ENCODE results near the gene TCEA2. TPM values are rescaled to one million over a fixed set of nuclear protein-coding genes. Genes with fewer than 3 reads are reported as not detected.
A peak's percentile ranks its signal among the peaks of the same experiment; 100 is the strongest.

Gene TCEA2
- total and polyA plus RNA-seq, 9 of the 15 experiments (the other 6 are each of a cell fraction or from before 2014, with no cell fraction given) = 1.4 to 28.7 (median 5.4) TPM

DNA sequence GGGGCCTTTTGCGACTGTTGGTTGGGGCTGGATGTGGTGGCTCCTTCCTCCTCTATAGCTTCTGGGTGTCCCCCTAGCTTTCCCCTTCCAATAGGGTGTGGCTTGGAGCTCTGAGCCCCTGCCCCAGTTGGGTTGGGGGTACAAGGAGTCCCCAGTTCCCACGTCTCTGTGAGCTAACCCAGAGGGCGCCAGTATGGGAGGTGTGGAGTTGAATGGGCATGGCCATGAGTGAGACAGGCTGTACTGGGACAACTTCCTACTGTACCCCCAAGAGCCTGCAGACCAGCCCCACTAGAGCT, 25.9 kb upstream of the TCEA2 start:
- ChIA-PET CTCF (ENCODE audit: low intra/inter-chr PET ratio) (interaction anchor here (0.6 kb wide), 2 partner anchors 17 to 595 kb away, joined by 3 read pairs; no protein-coding TSS in a partner anchor), POLR2A (interaction anchor here (0.7 to 1.0 kb wide), 4 partner anchors 13 to 506 kb away, joined by 3 read pairs; partner anchors contain the start of gene RTEL1)
- Histone ChIP-seq H3K79me2 (ENCODE audit: control insufficient read depth, insufficient read depth, low read length) (no peaks in the 10 kb centered on the region), H3K9me1 (ENCODE audit: control insufficient read depth, insufficient read depth, low read length) (peaks cover 3% of the 10 kb centered on the region), H3K9me3 (replicated peaks; ENCODE audit: control insufficient read depth, insufficient read depth, low read depth, low read length) (no peaks in the 10 kb centered on the region), H3K36me3 (ENCODE audit: control insufficient read depth, insufficient read depth, low read length) (peaks cover 30% of the 10 kb centered on the region; the same call in 2 of the 3 replicates), H4K20me1 (replicated peaks; ENCODE audit: control insufficient read depth, insufficient read depth, low read length) (no peaks in the 10 kb centered on the region), H3K9ac (ENCODE audit: insufficient read depth in 1 of 2, low read depth in 2 of 2, low read length in 2 of 2) (peak overlapping the region; percentile 14 to 87), H2AFZ (ENCODE audit: low read depth, low read length) (no peak overlapping the region), H3K27ac (ENCODE audit: extremely low read depth, low read depth, low read length) (peak overlapping the region; percentile 64; the same call in 1 of the 3 replicates), H3K4me3 (no peak overlapping the region), H3K4me1 (replicated peaks in 1 of 2; ENCODE audit: control insufficient read depth in 2 of 2, insufficient read depth in 2 of 2, low read length in 2 of 2) (peaks cover 31 to 83% of the 10 kb centered on the region in 2 experiments), H3K4me2 (ENCODE audit: insufficient read depth, low read length) (0 out of 2 replicates have a peak overlapping the region, but pooled peaks have one; percentile 28), H3K27me3 (ENCODE audit: control insufficient read depth in 2 of 2, insufficient read depth in 2 of 2, low read length in 2 of 2) (no peaks in the 10 kb centered on the region)
- FAIRE-seq (no peak), DNase-seq (ENCODE audit: extremely low read depth in 1 of 4, low spot score in 3 of 4) (no peak), ATAC-seq (no peak)
- in situ Hi-C loops (cut with MboI) = no loop called here
- intact Hi-C loops (cut with micrococcal nuclease) = loop anchor here (5.0 kb wide), 2 partner anchors 85 to 500 kb away; partner anchors contain the start of gene PTK6
- 69% methylated on average over 3 of the region's 3 CpGs for WGBS (ENCODE audit: insufficient coverage, low coverage, missing lambda C conversion rate)
- BruUV-seq (replicated peaks) = no TSS peak
- TF ChIP-seq NELFE (IDR thresholded peaks at IDR 0.05; ENCODE audit: insufficient read depth, insufficient read length) = no peak
- TF ChIP-seq, protein P1, sequence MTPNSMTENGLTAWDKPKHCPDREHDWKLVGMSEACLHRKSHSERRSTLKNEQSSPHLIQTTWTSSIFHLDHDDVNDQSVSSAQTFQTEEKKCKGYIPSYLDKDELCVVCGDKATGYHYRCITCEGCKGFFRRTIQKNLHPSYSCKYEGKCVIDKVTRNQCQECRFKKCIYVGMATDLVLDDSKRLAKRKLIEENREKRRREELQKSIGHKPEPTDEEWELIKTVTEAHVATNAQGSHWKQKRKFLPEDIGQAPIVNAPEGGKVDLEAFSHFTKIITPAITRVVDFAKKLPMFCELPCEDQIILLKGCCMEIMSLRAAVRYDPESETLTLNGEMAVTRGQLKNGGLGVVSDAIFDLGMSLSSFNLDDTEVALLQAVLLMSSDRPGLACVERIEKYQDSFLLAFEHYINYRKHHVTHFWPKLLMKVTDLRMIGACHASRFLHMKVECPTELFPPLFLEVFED (CRISPR knock-in tag; conservative IDR thresholded peaks at IDR 0.05) = no peak
- TF ChIP-seq ZNF197 (CRISPR knock-in tag; IDR thresholded peaks at IDR 0.05; ENCODE audit: low read depth) = no peak
- TF ChIP-seq ILF3 (IDR thresholded peaks at IDR 0.05; ENCODE audit: borderline replicate concordance) = no peak
- TF ChIP-seq, protein P2, sequence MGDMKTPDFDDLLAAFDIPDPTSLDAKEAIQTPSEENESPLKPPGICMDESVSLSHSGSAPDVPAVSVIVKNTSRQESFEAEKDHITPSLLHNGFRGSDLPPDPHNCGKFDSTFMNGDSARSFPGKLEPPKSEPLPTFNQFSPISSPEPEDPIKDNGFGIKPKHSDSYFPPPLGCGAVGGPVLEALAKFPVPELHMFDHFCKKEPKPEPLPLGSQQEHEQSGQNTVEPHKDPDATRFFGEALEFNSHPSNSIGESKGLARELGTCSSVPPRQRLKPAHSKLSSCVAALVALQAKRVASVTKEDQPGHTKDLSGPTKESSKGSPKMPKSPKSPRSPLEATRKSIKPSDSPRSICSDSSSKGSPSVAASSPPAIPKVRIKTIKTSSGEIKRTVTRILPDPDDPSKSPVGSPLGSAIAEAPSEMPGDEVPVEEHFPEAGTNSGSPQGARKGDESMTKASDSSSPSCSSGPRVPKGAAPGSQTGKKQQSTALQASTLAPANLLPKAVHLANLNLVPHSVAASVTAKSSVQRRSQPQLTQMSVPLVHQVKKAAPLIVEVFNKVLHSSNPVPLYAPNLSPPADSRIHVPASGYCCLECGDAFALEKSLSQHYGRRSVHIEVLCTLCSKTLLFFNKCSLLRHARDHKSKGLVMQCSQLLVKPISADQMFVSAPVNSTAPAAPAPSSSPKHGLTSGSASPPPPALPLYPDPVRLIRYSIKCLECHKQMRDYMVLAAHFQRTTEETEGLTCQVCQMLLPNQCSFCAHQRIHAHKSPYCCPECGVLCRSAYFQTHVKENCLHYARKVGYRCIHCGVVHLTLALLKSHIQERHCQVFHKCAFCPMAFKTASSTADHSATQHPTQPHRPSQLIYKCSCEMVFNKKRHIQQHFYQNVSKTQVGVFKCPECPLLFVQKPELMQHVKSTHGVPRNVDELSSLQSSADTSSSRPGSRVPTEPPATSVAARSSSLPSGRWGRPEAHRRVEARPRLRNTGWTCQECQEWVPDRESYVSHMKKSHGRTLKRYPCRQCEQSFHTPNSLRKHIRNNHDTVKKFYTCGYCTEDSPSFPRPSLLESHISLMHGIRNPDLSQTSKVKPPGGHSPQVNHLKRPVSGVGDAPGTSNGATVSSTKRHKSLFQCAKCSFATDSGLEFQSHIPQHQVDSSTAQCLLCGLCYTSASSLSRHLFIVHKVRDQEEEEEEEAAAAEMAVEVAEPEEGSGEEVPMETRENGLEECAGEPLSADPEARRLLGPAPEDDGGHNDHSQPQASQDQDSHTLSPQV (IDR thresholded peaks at IDR 0.05) = no peak
- TF ChIP-seq NEUROD1 (IDR thresholded peaks at IDR 0.05; ENCODE audit: borderline replicate concordance, low read depth, low read length, partially characterized antibody) = no peak
- TF ChIP-seq MTA2 (IDR thresholded peaks at IDR 0.05; ENCODE audit: low read depth) = no peak
- no peak for TF ChIP-seq FOXA3 (CRISPR knock-in tag; conservative IDR thresholded peaks at IDR 0.05 in 1 of 2, IDR thresholded peaks at IDR 0.05 in 1 of 2)
- TF ChIP-seq CCNT2 (IDR thresholded peaks at IDR 0.05; ENCODE audit: borderline replicate concordance, extremely low read depth, insufficient read length, low read depth, low read length) = no peak
- TF ChIP-seq, protein P3, sequence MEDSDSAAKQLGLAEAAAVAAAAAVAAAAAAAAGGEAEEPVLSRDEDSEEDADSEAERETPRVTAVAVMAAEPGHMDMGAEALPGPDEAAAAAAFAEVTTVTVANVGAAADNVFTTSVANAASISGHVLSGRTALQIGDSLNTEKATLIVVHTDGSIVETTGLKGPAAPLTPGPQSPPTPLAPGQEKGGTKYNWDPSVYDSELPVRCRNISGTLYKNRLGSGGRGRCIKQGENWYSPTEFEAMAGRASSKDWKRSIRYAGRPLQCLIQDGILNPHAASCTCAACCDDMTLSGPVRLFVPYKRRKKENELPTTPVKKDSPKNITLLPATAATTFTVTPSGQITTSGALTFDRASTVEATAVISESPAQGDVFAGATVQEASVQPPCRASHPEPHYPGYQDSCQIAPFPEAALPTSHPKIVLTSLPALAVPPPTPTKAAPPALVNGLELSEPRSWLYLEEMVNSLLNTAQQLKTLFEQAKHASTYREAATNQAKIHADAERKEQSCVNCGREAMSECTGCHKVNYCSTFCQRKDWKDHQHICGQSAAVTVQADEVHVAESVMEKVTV (CRISPR knock-in tag; IDR thresholded peaks at IDR 0.05) = no peak
- no peak for TF ChIP-seq RBM34 (IDR thresholded peaks at IDR 0.05; ENCODE audit: borderline replicate concordance, insufficient read depth, low read length)
- TF ChIP-seq, protein P4, sequence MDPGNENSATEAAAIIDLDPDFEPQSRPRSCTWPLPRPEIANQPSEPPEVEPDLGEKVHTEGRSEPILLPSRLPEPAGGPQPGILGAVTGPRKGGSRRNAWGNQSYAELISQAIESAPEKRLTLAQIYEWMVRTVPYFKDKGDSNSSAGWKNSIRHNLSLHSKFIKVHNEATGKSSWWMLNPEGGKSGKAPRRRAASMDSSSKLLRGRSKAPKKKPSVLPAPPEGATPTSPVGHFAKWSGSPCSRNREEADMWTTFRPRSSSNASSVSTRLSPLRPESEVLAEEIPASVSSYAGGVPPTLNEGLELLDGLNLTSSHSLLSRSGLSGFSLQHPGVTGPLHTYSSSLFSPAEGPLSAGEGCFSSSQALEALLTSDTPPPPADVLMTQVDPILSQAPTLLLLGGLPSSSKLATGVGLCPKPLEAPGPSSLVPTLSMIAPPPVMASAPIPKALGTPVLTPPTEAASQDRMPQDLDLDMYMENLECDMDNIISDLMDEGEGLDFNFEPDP (CRISPR knock-in tag; IDR thresholded peaks at IDR 0.05) = no peak
